SU-DHL-6 (cell line): ENCODE results near the gene REST.

Experiments
- EZH2phosphoT487 ChIP-seq: fragments of 200-600 bp; sonication (generic), shearing (Covaris generic); conservative IDR thresholded peaks from 2 replicates; pipeline ENCODE4 v1.6.1; 2018; ENCODE audit warnings: mild to moderate bottlenecking, antibody characterized with exemption, low read length, moderate library complexity, mixed read lengths
- TF ChIP-seq, protein P1 (sequence below): fragments of 200-600 bp; sonication (generic); IDR thresholded peaks from one replicate; pipeline ENCODE4 v1.5.1; 2017; ENCODE audit warnings: antibody characterized with exemption, mild to moderate bottlenecking, low read length, moderate library complexity; ENCODE audit not compliant: insufficient read depth, poor library complexity, severe bottlenecking

DNA sequence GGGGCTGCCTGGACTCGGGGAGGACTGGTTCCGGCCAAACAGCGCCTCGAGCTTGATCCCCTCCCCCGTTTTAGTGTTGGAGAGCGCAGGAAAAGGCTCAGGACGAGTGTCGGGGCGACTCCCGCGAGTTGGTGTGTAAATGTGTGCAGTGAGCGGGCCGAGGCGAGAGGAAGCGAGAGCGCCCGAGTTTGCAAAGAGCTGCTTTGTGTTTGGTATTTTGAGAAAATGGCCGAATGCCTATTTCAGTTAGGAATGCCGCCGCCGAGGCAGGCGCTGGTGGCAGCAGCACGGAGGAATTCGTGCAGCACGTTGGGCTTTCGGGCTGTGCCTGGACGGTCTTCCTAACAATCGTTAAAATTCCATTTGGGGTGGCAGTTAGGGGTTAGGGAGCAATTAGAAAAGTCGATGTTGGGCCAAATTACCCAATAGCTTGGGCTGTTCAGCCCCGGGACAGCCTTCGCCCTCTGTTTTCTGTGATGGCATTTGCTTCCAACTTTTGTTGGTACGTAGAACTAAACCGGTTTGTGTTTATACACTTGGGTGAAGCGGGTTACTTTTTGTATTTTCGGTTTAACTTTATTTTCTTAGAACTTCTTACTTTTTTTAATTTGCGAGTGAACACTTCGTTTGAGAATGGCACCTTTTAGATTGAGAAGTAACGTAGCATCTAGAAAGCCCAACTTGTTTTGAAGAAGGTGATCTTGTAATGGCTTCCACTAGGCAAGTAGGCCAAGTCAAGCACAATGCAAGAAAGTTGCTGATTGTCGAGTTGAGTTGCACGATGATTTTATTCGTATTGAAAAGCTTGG, 1.6 kb downstream of the REST start:
- TF ChIP-seq, protein P1, sequence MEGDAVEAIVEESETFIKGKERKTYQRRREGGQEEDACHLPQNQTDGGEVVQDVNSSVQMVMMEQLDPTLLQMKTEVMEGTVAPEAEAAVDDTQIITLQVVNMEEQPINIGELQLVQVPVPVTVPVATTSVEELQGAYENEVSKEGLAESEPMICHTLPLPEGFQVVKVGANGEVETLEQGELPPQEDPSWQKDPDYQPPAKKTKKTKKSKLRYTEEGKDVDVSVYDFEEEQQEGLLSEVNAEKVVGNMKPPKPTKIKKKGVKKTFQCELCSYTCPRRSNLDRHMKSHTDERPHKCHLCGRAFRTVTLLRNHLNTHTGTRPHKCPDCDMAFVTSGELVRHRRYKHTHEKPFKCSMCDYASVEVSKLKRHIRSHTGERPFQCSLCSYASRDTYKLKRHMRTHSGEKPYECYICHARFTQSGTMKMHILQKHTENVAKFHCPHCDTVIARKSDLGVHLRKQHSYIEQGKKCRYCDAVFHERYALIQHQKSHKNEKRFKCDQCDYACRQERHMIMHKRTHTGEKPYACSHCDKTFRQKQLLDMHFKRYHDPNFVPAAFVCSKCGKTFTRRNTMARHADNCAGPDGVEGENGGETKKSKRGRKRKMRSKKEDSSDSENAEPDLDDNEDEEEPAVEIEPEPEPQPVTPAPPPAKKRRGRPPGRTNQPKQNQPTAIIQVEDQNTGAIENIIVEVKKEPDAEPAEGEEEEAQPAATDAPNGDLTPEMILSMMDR, result no peak
- no peak for TF ChIP-seq EZH2phosphoT487
